Stimulated activated CD4-positive, alpha-beta T cell treated with anti-CD3 and anti-CD28 coated beads, Interleukin-1b, Interleukin-23, amount 100 ng/mL, for 24 hours (primary cell): ENCODE results near the gene CCDC92B.

Experiments used
- DNase-seq, 4 experiments: peaks; one replicate each; pipeline ENCODE4 v3.0.0-alpha.2; 2020; ENCODE audit warnings: low read depth in 4 of 4, low spot score in 1 of 4

Gene CCDC92B

DNA sequence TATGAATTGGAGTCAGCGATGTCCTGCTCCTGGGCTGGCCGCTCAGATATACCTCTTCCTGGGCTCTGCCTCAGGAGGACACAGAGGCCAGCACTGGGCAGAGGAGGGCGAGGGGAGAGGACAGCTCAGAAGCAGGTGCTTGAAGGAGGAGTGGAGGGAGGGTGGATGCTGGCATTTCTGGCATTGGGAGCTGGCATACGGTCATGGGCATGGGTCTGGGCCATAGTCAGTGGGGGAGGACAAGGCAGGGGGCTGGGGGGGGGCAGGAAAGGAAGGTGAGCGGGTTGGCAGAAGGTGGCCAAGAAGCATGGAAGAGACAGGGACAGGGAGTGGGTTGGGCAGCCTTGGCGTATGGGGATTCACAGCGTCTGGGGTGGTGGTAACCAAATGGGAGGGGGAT, 30.1 kb upstream of the CCDC92B start:
- no peak for DNase-seq

DNA sequence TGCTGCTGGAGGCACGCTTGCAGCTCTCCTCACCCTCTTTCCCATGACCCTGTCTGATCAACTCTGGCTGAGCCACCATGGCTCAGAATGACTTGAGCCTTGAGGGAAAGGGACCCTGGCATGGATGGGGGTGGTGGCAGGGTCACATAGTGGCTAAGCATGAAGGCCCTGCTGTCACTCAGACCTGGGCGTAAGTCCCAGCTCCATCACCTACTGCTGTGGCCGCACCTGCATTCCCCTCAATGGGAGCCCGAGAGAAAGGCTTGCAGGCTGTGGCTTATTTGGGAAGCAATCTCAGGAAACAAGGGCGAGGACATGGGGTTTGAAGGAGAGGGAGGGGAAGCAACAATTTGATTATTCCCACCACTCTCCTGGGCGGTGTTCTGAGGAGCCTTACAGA, 29.0 kb upstream of the CCDC92B start:
- no peak for DNase-seq

DNA sequence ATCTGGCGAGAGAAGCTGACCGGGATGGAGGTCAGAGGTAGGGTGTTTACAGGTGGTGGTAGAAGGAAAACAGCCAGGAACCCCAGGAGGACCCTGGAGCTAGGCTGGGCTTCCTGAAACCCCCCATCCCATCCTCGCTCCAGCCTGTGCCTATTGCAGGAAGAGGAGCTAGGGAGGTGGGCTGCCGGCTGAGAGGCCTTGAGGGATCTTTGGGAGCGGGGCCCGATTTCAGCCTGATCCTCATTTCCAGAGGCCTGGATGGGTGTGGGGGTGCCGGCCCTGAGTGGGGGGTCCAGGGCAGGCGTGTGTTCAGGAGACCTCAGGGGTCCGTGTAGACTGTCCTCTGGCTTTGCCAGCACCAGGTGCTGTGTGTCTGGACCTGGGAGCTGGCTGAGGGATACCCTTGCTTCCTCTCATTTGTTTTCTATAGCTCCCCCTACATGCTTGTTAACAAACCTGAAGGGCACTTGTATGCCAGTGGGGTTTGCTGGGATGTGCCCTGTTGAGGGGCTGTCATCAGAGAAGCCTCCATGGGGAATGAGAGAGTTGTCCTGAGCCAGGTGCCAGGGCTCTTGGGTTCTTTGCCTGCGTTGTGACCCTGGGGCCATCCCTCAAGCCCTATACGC, 27.9 kb upstream of the CCDC92B start:
- no peak for DNase-seq

- no peak for DNase-seq
These were observed 27.3 kb upstream of the CCDC92B start for GRCh38 chr17:2776589-2777241.

DNA sequence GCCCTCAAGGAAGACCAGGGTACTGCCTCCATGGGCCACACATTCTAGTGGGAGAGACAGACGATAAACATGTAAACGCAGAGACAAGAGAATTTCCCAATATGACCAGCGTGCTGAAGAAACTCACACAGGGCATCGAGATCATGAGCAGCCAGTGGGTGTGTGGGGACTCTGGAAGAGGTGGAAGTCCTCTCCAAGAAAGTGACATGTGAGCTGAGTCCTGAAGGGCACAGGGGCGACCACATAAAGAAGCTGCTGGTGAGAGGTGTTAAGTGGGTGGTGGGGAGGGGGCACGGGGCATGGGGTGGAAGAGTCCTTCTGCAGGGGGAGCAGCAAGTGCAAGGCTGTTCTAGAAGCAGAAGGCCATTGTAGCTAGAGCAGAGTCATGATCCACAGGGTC, 25.8 kb upstream of the CCDC92B start:
- no peak for DNase-seq

GRCh38 chr17:2770129-2770528, 20.7 kb upstream of the CCDC92B start:
- no peak for DNase-seq

DNA sequence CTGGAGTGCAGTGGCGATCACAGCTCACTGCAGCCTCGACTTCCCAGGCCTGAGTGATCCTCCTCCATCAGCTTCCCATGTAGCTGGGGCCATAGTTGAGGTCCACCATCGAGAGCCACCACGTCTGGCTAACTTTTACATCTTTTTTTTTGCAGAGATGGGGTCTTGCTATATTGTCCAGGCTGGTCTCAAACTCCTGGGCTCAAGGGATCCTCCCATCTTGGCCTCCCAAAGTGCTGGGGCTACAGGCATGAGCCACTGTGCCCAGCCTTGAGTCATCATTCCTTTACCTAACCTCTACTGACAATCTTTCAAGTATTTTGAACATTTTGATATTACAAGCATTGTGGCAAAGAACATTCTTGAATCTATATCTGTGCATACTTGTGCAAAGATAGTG, 9.4 kb upstream of the CCDC92B start:
- no peak for DNase-seq

- DNase-seq = no peak
These were observed 6.7 kb upstream of the CCDC92B start for GRCh38 chr17:2755891-2756724.

DNA sequence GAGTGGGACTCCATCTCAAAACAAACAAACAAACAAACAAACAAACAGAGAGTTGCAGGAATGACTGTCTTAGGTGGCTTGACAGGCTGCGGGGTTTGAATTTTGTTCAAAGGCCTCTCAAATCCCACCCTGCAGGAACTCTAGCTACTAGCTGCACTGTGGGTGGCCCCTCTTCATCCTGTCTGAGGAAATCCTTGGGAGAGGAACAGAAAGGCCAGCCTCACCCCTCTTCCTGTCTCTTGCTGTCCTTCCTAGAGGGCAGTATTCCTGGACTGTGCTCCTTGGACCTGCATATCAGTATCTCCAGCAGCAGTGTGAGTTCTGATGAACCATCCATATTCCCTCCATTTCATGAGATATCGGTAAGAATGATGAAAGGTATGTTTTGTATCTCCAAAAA, 2.0 kb upstream of the CCDC92B start:
- DNase-seq = no peak

GRCh38 chr17:2750721-2751120, 1.3 kb upstream of the CCDC92B start:
- DNase-seq = no peak

- peak; percentile 45 to 67 (median 52) for DNase-seq
These were observed 331 bp upstream of the CCDC92B start for GRCh38 chr17:2749784-2750181.

GRCh38 chr17:2745317-2746037, 4.0 kb downstream of the CCDC92B start:
- DNase-seq = no peak

DNA sequence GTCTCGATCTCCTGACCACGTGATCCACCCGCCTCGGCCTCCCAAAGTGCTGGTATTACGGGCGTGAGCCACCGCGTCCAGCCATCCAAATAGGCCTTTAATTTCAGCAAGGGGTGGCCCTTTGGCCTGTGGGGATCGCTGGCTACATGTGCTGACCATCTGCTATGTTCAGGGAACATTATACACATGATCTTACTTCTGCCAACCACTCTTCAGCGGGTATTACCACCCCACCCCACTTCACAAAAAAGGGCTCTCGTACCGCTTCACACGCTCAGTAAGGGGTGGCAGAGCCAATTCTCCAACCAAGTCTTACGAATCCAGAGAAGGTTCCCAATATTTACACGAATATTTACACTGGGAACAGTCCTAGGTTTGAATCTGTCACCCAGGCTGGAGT, 11.8 kb downstream of the CCDC92B start:
- DNase-seq = no peak

GRCh38 chr17:2736956-2737355, 12.5 kb downstream of the CCDC92B start:
- DNase-seq = no peak

DNA sequence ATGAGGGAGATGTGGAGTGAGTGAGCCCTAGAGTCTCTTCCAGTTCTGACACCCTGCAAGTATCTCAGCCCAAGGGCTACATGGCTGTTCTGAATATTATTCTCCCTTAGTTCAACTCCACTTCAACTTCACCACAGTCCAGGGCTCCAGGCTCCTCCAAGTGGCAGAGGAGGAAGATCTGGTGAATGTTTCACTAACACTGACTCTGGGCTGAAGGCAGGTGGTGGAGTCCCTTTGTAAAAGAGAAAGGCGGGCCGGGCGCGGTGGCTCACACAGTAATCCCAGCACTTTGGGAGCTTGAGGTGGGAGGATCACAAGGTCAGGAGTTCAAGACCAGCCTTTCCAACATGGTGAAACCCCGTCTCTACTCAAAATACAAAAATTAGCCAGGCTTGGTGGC, 13.6 kb downstream of the CCDC92B start:
- no peak for DNase-seq

GRCh38 chr17:2734939-2735338, 14.5 kb downstream of the CCDC92B start:
- DNase-seq = no peak

GRCh38 chr17:2731807-2732206, 17.6 kb downstream of the CCDC92B start:
- no peak for DNase-seq

- no peak for DNase-seq
These were observed 18.6 kb downstream of the CCDC92B start for GRCh38 chr17:2730764-2731353.

DNA sequence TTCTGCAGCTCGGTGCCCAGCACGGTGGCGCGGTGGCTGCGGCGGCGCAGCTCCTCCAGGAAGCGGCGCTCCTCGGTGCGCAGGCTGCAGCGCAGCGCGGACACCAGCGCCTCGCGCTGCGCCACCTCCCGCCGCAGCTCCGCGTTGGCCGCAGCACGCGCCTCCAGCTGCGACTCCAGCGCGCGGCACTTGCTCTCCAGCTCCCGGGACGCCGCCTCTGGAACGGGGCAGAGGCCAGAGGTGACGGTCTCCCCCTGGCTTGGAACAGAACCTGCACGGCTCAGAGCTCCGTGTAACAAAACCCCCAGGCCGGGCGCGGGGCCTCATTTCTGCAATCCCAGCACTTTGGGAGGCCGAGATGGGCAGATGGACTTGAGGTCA, 24.7 kb downstream of the CCDC92B start:
- DNase-seq = peak in 1 of 4 experiments; percentile 24

- no peak for DNase-seq
These were observed 25.3 kb downstream of the CCDC92B start for GRCh38 chr17:2723997-2724783.
